A549 (cell line): ENCODE measurements around the gene LRRC8C.

Experiments
- CEBPB ChIP-seq, 2 experiments: fragments of >200 bp in 1 of 2; sonication (Bioruptor Twin) in 1 of 2; formaldehyde crosslinking in 1 of 2; IDR thresholded peaks; 2 replicates each; pipeline ENCODE4 v1.6.1; 2012 to 2016
- CTCF ChIP-seq: fragments of >200 bp; sonication (Bioruptor Twin); formaldehyde crosslinking; IDR thresholded peaks from 3 replicates; pipeline ENCODE4 v1.5.1; 2016
- EP300 ChIP-seq, 2 experiments: fragments of >200 bp; sonication (Bioruptor Twin); formaldehyde crosslinking; IDR thresholded peaks; 2 replicates in 1 of 2; 3 replicates in 1 of 2; pipeline ENCODE4 v1.6.1; 2016 to 2017
- HDAC2 ChIP-seq: fragments of 200-600 bp; sonication (generic); IDR thresholded peaks from 2 replicates; pipeline ENCODE4 v1.6.1; 2016
- JUN ChIP-seq, 2 experiments: fragments of >200 bp; sonication (Bioruptor Twin); formaldehyde crosslinking; IDR thresholded peaks; 2 replicates in 1 of 2; 3 replicates in 1 of 2; pipeline ENCODE4 v1.6.1; 2016 to 2017
- KDM1A ChIP-seq: fragments of 200-600 bp; sonication (generic); IDR thresholded peaks from 2 replicates; pipeline ENCODE4 v1.6.1; 2016; ENCODE audit warnings: low read depth, mild to moderate bottlenecking
- MAZ ChIP-seq: fragments of 150-350 bp; IDR thresholded peaks from 2 replicates; pipeline ENCODE4 v1.6.1; 2014; ENCODE audit warnings: antibody characterized with exemption, low read depth, low read length, borderline replicate concordance
- NFE2L2 ChIP-seq: fragments of 150-350 bp; conservative IDR thresholded peaks from 2 replicates; pipeline ENCODE4 v1.6.1; 2014; ENCODE audit warnings: low read length
- POLR2A ChIP-seq: IDR thresholded peaks from 2 replicates; pipeline ENCODE4 v1.6.1; 2012; ENCODE audit warnings: mild to moderate bottlenecking, low read length

- TF ChIP-seq CTCF (no peak), POLR2A (no peak), NFE2L2 (no peak), JUN (IDR thresholded peaks at IDR 0.05) (no peak), KDM1A (no peak), MAZ (no peak), CEBPB (IDR thresholded peaks at IDR 0.05) (no peak), EP300 (IDR thresholded peaks at IDR 0.05) (no peak), HDAC2 (no peak)
Observed at GRCh38 chr1:89754518-89754917, 121.6 kb downstream of the LRRC8C start.
